Left kidney (tissue), 2 donors: Measurements from ENCODE around the gene MACROD2. TPM values are rescaled to one million over a fixed set of nuclear protein-coding genes. Genes with fewer than 3 reads are reported as not detected.

Experiments
- DNase-seq: peaks from one replicate; pipeline ENCODE4 v3.0.0-alpha.2; 2013
- polyA plus RNA-seq: library from polyadenylated mRNA; unstranded; fragments of 120-200 nt; gene quantifications from one replicate; pipeline ENCODE4 v1.2.1, GENCODE V29; 2013; ENCODE audit not compliant: insufficient read length

MACROD2 gene
- polyA plus RNA-seq, 1 donor: 17.2 TPM

GRCh38 chr20:16063881-16064280 is 2068.6 kb downstream of the MACROD2 start:
- DNase-seq: no peak

DNA sequence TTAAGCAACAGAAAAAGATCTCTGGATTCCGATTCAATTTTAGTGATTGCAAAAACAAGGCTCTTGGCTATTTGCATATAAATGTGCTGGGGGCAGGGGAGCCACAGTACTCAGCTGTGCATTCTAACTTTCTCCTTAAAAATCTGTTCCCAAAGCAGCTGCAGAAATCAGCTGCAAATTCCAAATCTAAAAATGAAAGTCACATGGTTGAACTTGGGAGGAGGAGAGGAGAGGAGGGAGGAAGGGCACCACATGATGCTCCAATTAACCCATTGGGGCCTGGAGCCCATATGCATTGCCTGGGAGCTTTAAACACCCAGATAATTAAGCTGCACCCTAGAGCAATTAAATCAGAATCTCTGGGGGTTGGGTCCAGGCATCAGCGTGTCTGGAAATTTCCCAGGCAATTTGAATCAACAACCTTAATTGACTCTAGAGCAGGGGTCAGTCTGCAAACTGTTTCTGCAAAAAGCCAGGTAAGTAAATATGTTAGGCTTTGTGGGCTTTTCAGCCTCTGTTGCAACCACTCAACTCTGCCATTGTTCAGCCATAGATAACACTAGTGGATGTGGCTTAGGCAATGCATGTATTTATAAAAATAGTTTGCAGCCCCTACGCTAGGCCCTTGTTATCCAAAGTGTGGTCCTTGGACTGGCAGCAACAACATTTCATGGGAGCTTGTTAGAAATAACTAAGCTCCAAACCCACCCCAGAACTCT is 2069.8 kb downstream of the MACROD2 start:
- no peak for DNase-seq

- DNase-seq: no peak
Measured at GRCh38 chr20:16066571-16066970, 2071.3 kb downstream of the MACROD2 start.

DNA sequence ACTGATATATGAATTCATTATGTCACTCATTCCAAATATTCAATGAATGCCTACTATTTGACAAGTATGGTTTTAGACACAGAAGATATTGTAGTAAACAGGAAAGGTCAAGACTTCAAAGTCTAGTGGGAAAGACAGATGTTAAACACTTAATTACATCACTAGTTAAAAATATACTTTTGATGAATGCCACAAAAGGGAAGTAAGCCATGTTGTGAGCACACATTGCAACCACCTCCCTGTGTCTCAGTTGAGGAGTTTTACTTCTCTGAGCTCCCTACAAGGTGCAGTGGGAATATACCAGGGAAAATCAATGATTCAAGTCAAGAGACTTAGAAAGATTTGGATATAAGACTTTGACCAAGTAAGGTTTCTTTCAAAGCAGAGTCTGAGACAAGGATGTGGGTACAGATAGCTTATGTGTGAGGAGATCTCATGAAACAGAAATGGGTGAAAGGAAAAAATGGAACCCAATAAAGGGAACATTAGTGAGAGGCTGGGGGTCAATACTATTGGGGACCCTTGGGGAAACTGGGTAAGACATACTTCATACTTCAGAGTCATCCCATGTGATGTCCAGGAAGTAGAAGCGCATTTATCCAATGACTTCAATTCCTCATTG is 2074.2 kb downstream of the MACROD2 start:
- DNase-seq: no peak

DNA sequence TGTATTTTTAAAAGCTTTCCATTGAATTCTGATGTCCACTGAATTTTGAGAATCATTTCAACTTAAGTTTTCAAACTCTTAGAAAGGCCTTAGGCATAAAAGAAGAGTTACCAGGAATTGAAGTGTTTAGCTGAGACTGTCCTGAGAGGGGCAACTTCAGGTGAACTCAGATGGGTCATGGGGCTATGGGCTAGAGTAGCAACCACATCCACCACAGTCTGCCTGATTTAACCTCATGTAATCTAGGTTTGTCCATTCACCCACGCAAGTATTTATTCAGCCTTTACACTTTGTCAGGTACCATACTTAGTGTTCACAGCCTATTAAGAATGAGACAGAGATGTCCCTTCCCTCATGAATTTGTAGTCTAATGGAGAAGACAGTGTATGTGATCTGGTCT is 2076.9 kb downstream of the MACROD2 start:
- no peak for DNase-seq

DNA sequence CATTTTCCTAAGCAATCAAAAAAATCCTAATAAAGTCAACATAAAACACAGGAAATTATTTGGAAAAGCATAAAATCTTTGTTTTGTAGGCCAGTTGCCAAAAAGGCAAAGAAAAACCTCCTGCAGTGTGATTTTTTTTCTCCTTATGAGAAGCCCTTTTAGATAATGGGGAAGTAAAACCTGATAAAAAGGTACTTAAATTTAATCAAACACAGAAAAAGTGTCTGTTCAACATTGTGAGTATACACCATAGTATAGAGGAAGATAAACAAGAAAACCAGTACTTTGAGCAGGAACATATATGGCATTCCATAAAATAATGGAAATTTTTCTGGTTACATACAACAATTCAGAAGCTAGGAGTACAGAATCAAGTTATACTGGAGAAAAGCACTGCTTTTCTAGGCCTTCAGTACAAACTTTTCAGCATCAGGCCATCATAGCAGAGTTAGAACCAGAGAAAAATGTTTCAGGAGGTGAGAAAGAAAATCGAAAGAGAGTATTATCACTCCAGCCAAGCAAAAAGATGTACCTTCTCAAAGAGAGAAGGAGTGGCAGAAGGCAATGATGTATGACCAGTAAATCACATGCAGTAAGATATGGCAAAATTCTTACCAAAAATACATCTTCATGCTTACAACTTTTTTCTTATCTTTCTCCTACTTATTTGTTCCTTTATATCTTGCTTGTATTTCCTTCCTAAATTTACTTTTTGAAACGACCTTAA is 2083.0 kb downstream of the MACROD2 start:
- no peak for DNase-seq

- DNase-seq: no peak
Measured at GRCh38 chr20:16081421-16081820, 2086.1 kb downstream of the MACROD2 start.

DNA sequence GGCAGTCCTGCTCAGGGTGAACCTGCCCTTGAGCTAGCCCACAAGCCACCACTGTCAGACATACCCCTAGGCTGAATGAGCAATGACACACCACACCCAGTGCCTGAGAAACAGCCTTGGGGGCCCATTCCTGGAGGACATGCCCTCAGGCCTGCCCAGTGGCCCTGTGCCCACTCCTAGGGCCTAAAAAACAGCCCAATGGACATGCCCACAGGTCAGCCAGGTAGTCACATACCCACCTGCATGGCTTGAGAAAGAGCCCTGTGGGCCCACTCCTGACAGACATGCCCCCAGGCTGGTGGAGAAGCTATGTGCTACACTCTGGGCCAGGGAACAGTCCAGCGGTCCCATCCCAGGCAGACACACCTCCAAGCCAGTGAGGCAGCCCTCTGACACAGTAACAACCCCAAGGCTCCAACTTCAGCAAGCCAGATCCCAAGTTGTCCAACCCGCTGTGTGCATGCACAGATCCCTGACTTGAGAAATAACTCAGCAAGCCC is 2086.8 kb downstream of the MACROD2 start:
- no peak for DNase-seq

- DNase-seq: no peak
Measured at GRCh38 chr20:16083639-16084280, 2088.4 kb downstream of the MACROD2 start.

DNA sequence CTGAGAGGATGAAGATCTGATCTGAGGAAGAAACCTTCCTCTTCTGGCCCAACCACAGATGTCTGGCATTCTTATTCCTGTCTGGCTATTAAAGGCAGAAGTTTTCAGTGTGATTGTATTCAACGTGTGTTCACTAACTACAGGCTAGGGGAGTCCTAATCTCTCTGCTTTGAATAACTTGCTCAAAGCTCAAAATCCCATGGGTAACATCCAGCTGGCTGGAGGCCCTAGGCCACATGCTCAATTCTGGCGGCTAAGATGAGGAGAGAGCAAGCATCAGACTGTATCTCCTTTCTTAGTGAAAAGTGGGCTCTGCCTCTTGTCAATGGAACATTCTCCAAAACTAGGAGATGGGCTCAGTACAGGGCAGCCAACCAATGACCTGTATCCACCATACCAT is 2099.9 kb downstream of the MACROD2 start:
- DNase-seq: no peak

DNA sequence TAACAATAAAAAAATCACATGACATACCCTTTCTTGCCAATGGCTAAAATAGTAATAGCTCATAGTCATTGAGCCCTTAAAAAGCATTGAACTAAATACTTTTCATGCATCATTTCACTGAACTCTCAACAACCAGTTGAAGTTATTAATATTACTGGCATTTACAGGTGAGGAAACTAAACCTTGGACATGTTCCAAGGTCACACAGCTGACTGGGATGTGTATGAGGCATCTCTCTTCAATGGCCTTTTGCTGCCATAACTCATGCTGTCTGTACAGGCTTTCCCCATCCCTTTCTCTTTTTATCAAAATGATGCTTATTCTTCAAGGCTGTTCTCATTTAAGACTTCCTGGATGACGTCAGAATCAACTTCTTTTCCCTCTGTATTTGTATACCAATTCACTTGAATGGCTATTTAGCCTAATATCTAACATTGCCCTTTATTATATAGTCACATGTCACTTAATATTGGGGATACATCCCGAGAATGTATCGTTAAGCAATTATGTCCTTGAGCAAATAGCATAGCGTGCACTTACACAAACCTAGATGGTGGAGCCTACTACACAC is 2101.5 kb downstream of the MACROD2 start:
- no peak for DNase-seq

GRCh38 chr20:16097788-16098187 is 2102.5 kb downstream of the MACROD2 start:
- DNase-seq: no peak

- DNase-seq: no peak
Measured at GRCh38 chr20:16098890-16099639, 2103.7 kb downstream of the MACROD2 start.

GRCh38 chr20:16100111-16100510 is 2104.8 kb downstream of the MACROD2 start:
- DNase-seq: no peak

DNA sequence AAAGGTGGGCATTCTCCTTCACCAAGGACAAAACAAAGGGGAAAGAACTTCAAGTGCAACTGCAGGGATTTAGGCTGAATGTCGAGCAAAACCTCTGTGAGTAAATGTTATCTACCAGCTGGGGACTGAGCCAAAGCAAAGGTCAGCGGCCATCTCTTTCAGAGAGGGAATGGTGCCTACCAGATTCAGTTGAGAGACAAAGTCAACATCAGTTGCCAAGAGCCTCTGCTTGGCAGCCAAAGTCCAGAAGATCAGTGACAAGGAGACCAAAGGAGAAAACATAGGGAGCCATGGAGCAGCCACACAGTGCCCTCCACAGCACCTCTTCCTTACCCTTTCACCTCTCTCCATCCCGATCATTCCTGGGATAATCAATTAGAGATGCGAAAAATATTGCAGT is 2105.5 kb downstream of the MACROD2 start:
- DNase-seq: no peak

Other genes starting within 250 kb of the MACROD2 start
- gene ESF1, start 210.6 kb upstream of the MACROD2 start, polyA plus RNA-seq: 33.6 TPM
- gene NDUFAF5, start 210.5 kb upstream of the MACROD2 start, polyA plus RNA-seq: 36.8 TPM
- not detected for gene SEL1L2, start 4.9 kb upstream of the MACROD2 start, polyA plus RNA-seq